ENCODE measurements around the gene WHRN. TPM values are rescaled to one million over a fixed set of nuclear protein-coding genes. Genes with fewer than 3 reads are reported as not detected.

The WHRN gene
- total and polyA plus RNA-seq, 2 of the 13 experiments (the other 11 are each of a cell fraction or from before 2014, with no cell fraction given): 2.3 to 5.3 TPM

GRCh38 chr9:114552706-114553105 is 47.4 kb upstream of the WHRN start (continued):
- TF ChIP-seq KDM5B (CRISPR knock-in tag; IDR thresholded peaks at IDR 0.05; ENCODE audit: borderline replicate concordance): no peak
- TF ChIP-seq ZNF589 (CRISPR knock-in tag; conservative IDR thresholded peaks at IDR 0.05): no peak
- TF ChIP-seq FLYWCH1 (CRISPR knock-in tag; IDR thresholded peaks at IDR 0.05): no peak
- TF ChIP-seq FOXP1 (IDR thresholded peaks at IDR 0.05): no peak
- TF ChIP-seq FOXP1 (CRISPR knock-in tag; IDR thresholded peaks at IDR 0.05): no peak
- TF ChIP-seq NFRKB (IDR thresholded peaks at IDR 0.05): no peak
- TF ChIP-seq SKIL (CRISPR knock-in tag; IDR thresholded peaks at IDR 0.05; ENCODE audit: borderline replicate concordance): no peak
- no peak for TF ChIP-seq SIX4 (CRISPR knock-in tag; IDR thresholded peaks at IDR 0.05)
- no peak for TF ChIP-seq USF2 (IDR thresholded peaks at IDR 0.05; ENCODE audit: low read depth, low read length)
- TF ChIP-seq USF2 (CRISPR knock-in tag; IDR thresholded peaks at IDR 0.05; ENCODE audit: borderline replicate concordance): no peak

All from HepG2 (cell line).